ENCODE measurements around the gene DNAJC1. TPM values are rescaled to one million over a fixed set of nuclear protein-coding genes. Genes with fewer than 3 reads are reported as not detected.

The DNAJC1 gene
- total RNA-seq, 1 donor from 2014 or later, result 66.8 TPM

DNA sequence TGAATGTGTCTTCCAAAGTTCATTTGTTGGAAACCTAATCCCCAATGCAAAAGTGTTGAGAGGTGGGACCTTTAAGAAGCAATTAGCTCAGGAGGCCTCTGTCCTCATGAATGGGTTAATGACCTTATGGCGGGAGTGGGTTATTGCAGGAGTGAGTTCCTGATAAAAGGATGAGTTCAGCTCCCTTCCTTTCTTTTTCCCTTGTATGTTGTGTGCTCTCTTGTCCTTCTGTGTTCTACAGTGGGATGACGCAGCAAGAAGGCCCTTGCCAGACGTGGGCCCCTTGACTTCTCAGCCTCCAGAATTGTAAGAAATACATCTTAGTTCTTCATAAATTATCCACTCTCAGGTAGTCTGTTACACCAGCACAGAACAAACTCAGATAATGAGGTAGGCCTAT is 206.0 kb downstream of the DNAJC1 start:
- no peak overlapping the region for H3K27ac Mint-ChIP-seq (ENCODE audit: unreplicated experiment)

GRCh38 chr10:21791276-21791675 is 212.3 kb downstream of the DNAJC1 start:
- H3K9me3 Mint-ChIP-seq (ENCODE audit: unreplicated experiment), result peaks cover 2% of the 10 kb centered on the region
- Histone ChIP-seq H3K4me1 (ENCODE audit: insufficient read depth, low read length) (no peaks in the 10 kb centered on the region), H3K9ac (ENCODE audit: low read length) (no peak overlapping the region), H3K79me2 (ENCODE audit: insufficient read depth, low read length) (no peaks in the 10 kb centered on the region), H2AFZ (ENCODE audit: low read depth, low read length) (no peak overlapping the region), H3K9me3 (ENCODE audit: insufficient read depth, low read depth, low read length) (no peaks in the 10 kb centered on the region), H4K20me1 (ENCODE audit: insufficient read depth, low read length) (no peaks in the 10 kb centered on the region), H3K4me2 (ENCODE audit: low read length) (no peak overlapping the region), H3K27ac (ENCODE audit: low read depth, low read length) (no peak overlapping the region), H3K27me3 (ENCODE audit: insufficient read depth, low read length) (no peaks in the 10 kb centered on the region), H3K4me3 (ENCODE audit: insufficient read depth, low read depth, low read length) (no peak overlapping the region), H3K36me3 (ENCODE audit: insufficient read depth, low read length) (no peaks in the 10 kb centered on the region)
- H3K27ac Mint-ChIP-seq (ENCODE audit: unreplicated experiment), result no peak overlapping the region
- H3K4me1 Mint-ChIP-seq (ENCODE audit: low read depth, unreplicated experiment), result no peaks in the 10 kb centered on the region
- no peaks in the 10 kb centered on the region for H3K27me3 Mint-ChIP-seq (ENCODE audit: low read depth, unreplicated experiment)
- DNase-seq (ENCODE audit: low read depth) (no peak), FAIRE-seq (no peak)
- H3K4me3 Mint-ChIP-seq (ENCODE audit: unreplicated experiment), result no peak overlapping the region
- TF ChIP-seq EZH2 (IDR thresholded peaks at IDR 0.05; ENCODE audit: insufficient read depth, low read length), result no peak
- no peak for TF ChIP-seq CTCF (IDR thresholded peaks at IDR 0.05; ENCODE audit: insufficient read depth, low read depth, low read length)
- peaks cover 12% of the 10 kb centered on the region for H3K36me3 Mint-ChIP-seq (ENCODE audit: low read depth, unreplicated experiment)

More for the DNA sequence above, 206.0 kb downstream of the DNAJC1 start:
- Histone ChIP-seq H3K79me2 (ENCODE audit: insufficient read depth, low read length) (no peaks in the 10 kb centered on the region), H2AFZ (ENCODE audit: low read depth, low read length) (no peak overlapping the region), H3K4me2 (ENCODE audit: low read length) (no peak overlapping the region), H3K27me3 (ENCODE audit: insufficient read depth, low read length) (no peaks in the 10 kb centered on the region), H3K27ac (ENCODE audit: low read depth, low read length) (no peak overlapping the region), H3K9me3 (ENCODE audit: insufficient read depth, low read depth, low read length) (no peaks in the 10 kb centered on the region), H4K20me1 (ENCODE audit: insufficient read depth, low read length) (no peaks in the 10 kb centered on the region), H3K9ac (ENCODE audit: low read length) (no peak overlapping the region), H3K4me3 (ENCODE audit: insufficient read depth, low read depth, low read length) (no peak overlapping the region), H3K4me1 (ENCODE audit: insufficient read depth, low read length) (no peaks in the 10 kb centered on the region), H3K36me3 (ENCODE audit: insufficient read depth, low read length) (no peaks in the 10 kb centered on the region)
- Mint-ChIP-seq H3K27me3 (ENCODE audit: low read depth, unreplicated experiment) (no peaks in the 10 kb centered on the region), H3K9me3 (ENCODE audit: unreplicated experiment) (peaks cover 2% of the 10 kb centered on the region), H3K36me3 (ENCODE audit: low read depth, unreplicated experiment) (peaks cover 12% of the 10 kb centered on the region), H3K4me1 (ENCODE audit: low read depth, unreplicated experiment) (no peaks in the 10 kb centered on the region), H3K4me3 (ENCODE audit: unreplicated experiment) (no peak overlapping the region)
- no peak for TF ChIP-seq EZH2 (IDR thresholded peaks at IDR 0.05; ENCODE audit: insufficient read depth, low read length)
- no peak for TF ChIP-seq CTCF (IDR thresholded peaks at IDR 0.05; ENCODE audit: insufficient read depth, low read depth, low read length)
- no peak for DNase-seq (ENCODE audit: low read depth)
- no peak for FAIRE-seq

DNA sequence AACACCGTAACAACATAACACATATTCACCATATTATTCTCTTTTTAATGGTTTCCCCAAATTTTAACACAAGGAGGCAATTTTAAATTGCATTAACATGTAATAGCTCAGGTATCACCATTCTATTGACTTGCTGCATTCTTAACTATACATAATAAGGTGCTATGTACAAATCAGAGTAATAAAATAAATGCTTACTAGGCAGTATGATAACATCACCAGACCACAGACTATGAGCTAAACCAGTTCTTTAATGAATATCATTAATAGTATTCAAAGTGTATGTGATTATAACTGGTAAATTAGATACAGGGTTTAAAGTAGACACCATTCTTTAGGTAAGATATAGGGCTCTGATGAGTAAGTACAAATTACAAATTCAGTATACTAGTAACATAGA is 226.6 kb downstream of the DNAJC1 start:
- H3K4me1 Mint-ChIP-seq (ENCODE audit: low read depth, unreplicated experiment), result no peaks in the 10 kb centered on the region
- Histone ChIP-seq H3K27ac (ENCODE audit: low read depth, low read length) (no peak overlapping the region), H3K4me2 (ENCODE audit: low read length) (no peak overlapping the region), H3K4me1 (ENCODE audit: insufficient read depth, low read length) (no peaks in the 10 kb centered on the region), H3K4me3 (ENCODE audit: insufficient read depth, low read depth, low read length) (no peak overlapping the region), H2AFZ (ENCODE audit: low read depth, low read length) (no peak overlapping the region), H3K27me3 (ENCODE audit: insufficient read depth, low read length) (no peaks in the 10 kb centered on the region), H3K9me3 (ENCODE audit: insufficient read depth, low read depth, low read length) (no peaks in the 10 kb centered on the region), H3K36me3 (ENCODE audit: insufficient read depth, low read length) (no peaks in the 10 kb centered on the region), H4K20me1 (ENCODE audit: insufficient read depth, low read length) (no peaks in the 10 kb centered on the region), H3K79me2 (ENCODE audit: insufficient read depth, low read length) (no peaks in the 10 kb centered on the region), H3K9ac (ENCODE audit: low read length) (no peak overlapping the region)
- no peak for TF ChIP-seq EZH2 (IDR thresholded peaks at IDR 0.05; ENCODE audit: insufficient read depth, low read length)
- H3K36me3 Mint-ChIP-seq (ENCODE audit: low read depth, unreplicated experiment), result peaks cover 15% of the 10 kb centered on the region
- H3K4me3 Mint-ChIP-seq (ENCODE audit: unreplicated experiment), result no peak overlapping the region
- H3K27ac Mint-ChIP-seq (ENCODE audit: unreplicated experiment), result no peak overlapping the region
- H3K9me3 Mint-ChIP-seq (ENCODE audit: unreplicated experiment), result peaks cover 4% of the 10 kb centered on the region
- DNase-seq (ENCODE audit: low read depth) (no peak), FAIRE-seq (no peak)
- H3K27me3 Mint-ChIP-seq (ENCODE audit: low read depth, unreplicated experiment), result no peaks in the 10 kb centered on the region

Data from astrocyte (in vitro differentiated cells and primary cell).